H9 (cell line): ENCODE results near the gene SEBOX. TPM values are rescaled to one million over a fixed set of nuclear protein-coding genes. Genes with fewer than 3 reads are reported as not detected.
A peak's percentile ranks its signal among the peaks of the same experiment; 100 is the strongest.

ENCODE experiments used
- DNase-seq: peaks from one replicate; pipeline ENCODE4 v3.0.0-alpha.2; 2017
- H2AFZ ChIP-seq: one replicate; pipeline ENCODE4 v1.6.1; 2013; ENCODE audit warnings: mild to moderate bottlenecking, low read length, control low read depth, moderate library complexity
- H2AK5ac ChIP-seq: 2 replicates; pipeline ENCODE4 v1.6.1; 2013; ENCODE audit warnings: low read length, control low read depth, mixed read lengths; ENCODE audit not compliant: insufficient read length
- H2BK120ac ChIP-seq: one replicate; pipeline ENCODE4 v1.6.1; 2013; ENCODE audit warnings: low read depth, mild to moderate bottlenecking, low read length, control low read depth, inconsistent platforms; ENCODE audit not compliant: poor library complexity, severe bottlenecking
- H2BK12ac ChIP-seq: 2 replicates; pipeline ENCODE4 v1.6.1; 2013; ENCODE audit warnings: low read length, control low read depth, mixed read lengths, low read depth; ENCODE audit not compliant: insufficient read length
- H2BK15ac ChIP-seq: 2 replicates; pipeline ENCODE4 v1.6.1; 2013; ENCODE audit warnings: low read depth, low read length, control low read depth
- H2BK20ac ChIP-seq: one replicate; pipeline ENCODE4 v1.6.1; 2013; ENCODE audit warnings: low read depth, mild to moderate bottlenecking, low read length, control low read depth, inconsistent platforms; ENCODE audit not compliant: poor library complexity, severe bottlenecking
- H2BK5ac ChIP-seq: 2 replicates; pipeline ENCODE4 v1.6.1; 2013; ENCODE audit warnings: low read length, control low read depth, mixed read lengths; ENCODE audit not compliant: insufficient read length
- H3K14ac ChIP-seq: 2 replicates; pipeline ENCODE4 v1.6.1; 2013; ENCODE audit warnings: low read length, control low read depth; ENCODE audit not compliant: insufficient read depth
- H3K18ac ChIP-seq: 2 replicates; pipeline ENCODE4 v1.6.1; 2013; ENCODE audit warnings: low read depth, mild to moderate bottlenecking, mixed read lengths, low read length, control low read depth; ENCODE audit not compliant: insufficient read length
- H3K23ac ChIP-seq: 2 replicates; pipeline ENCODE4 v1.6.1; 2013; ENCODE audit warnings: low read length, control low read depth, mixed read lengths, low read depth; ENCODE audit not compliant: insufficient read length
- H3K23me2 ChIP-seq: 2 replicates; pipeline ENCODE4 v1.6.1; 2013; ENCODE audit warnings: low read depth, mild to moderate bottlenecking, mixed read lengths, low read length, control low read depth; ENCODE audit not compliant: insufficient read length, poor library complexity, severe bottlenecking
- H3K27ac ChIP-seq: 2 replicates; pipeline ENCODE4 v1.5.1; 2013; ENCODE audit warnings: low read length, control low read depth, mixed read lengths, low read depth; ENCODE audit not compliant: insufficient read length
- H3K27me3 ChIP-seq: 2 replicates; pipeline ENCODE4 v1.6.1; 2013; ENCODE audit warnings: low read length, control low read depth, inconsistent platforms; ENCODE audit not compliant: insufficient read depth
- H3K4ac ChIP-seq: 2 replicates; pipeline ENCODE4 v1.6.1; 2013; ENCODE audit warnings: low read depth, mild to moderate bottlenecking, control low read depth, inconsistent platforms, low read length, moderate library complexity
- H3K4me1 ChIP-seq: 2 replicates; pipeline ENCODE4 v1.6.1; 2013; ENCODE audit warnings: low read length, control low read depth, inconsistent platforms; ENCODE audit not compliant: insufficient read depth
- H3K4me2 ChIP-seq: 2 replicates; pipeline ENCODE4 v1.6.1; 2013; ENCODE audit warnings: low read length, control low read depth, mixed read lengths; ENCODE audit not compliant: insufficient read length, insufficient read depth
- H3K56ac ChIP-seq: 2 replicates; pipeline ENCODE4 v1.6.1; 2013; ENCODE audit warnings: low read depth, mild to moderate bottlenecking, mixed read lengths, low read length, control low read depth; ENCODE audit not compliant: insufficient read length
- H3K79me1 ChIP-seq: 2 replicates; pipeline ENCODE4 v1.6.1; 2013; ENCODE audit warnings: low read depth, mild to moderate bottlenecking, moderate library complexity, low read length, control low read depth, inconsistent platforms; ENCODE audit not compliant: insufficient read depth, poor library complexity, severe bottlenecking
- H3K79me2 ChIP-seq: 2 replicates; pipeline ENCODE4 v1.6.1; 2013; ENCODE audit warnings: low read length, control low read depth, inconsistent platforms; ENCODE audit not compliant: insufficient read depth
- H3K9ac ChIP-seq: 2 replicates; pipeline ENCODE4 v1.6.1; 2013; ENCODE audit warnings: low read length, control low read depth, mixed read lengths; ENCODE audit not compliant: insufficient read length; ENCODE audit errors: extremely low read depth
- H3K9me3 ChIP-seq: one replicate; pipeline ENCODE4 v1.6.1; 2013; ENCODE audit warnings: low read depth, low read length, inconsistent platforms; ENCODE audit not compliant: control insufficient read depth
- H3T11ph ChIP-seq: one replicate; pipeline ENCODE4 v1.6.1; 2013; ENCODE audit warnings: mild to moderate bottlenecking, low read length, control low read depth, inconsistent platforms
- H4K20me1 ChIP-seq: one replicate; pipeline ENCODE4 v1.6.1; 2013; ENCODE audit not compliant: control insufficient read depth, insufficient read length, insufficient read depth
- H4K5ac ChIP-seq: 2 replicates; pipeline ENCODE4 v1.6.1; 2013; ENCODE audit warnings: low read depth, mild to moderate bottlenecking, mixed read lengths, low read length, control low read depth; ENCODE audit not compliant: insufficient read length
- H4K8ac ChIP-seq: replicated peaks from 2 replicates; pipeline ENCODE4 v1.6.1; 2013; ENCODE audit warnings: low read length, control low read depth, mixed read lengths, low read depth; ENCODE audit not compliant: insufficient read length
- H4K91ac ChIP-seq: 2 replicates; pipeline ENCODE4 v1.6.1; 2013; ENCODE audit warnings: low read depth, mild to moderate bottlenecking, moderate library complexity, mixed read lengths, low read length, control low read depth; ENCODE audit not compliant: insufficient read length
- H3K27ac Mint-ChIP-seq, 3 experiments: 2 replicates in 2 of 3; 3 replicates in 1 of 3; pipeline ENCODE4 v1.8.0; 2020 to 2021; ENCODE audit warnings: mixed read lengths in 3 of 3, mild to moderate bottlenecking in 1 of 3, moderate library complexity in 1 of 3
- H3K27me3 Mint-ChIP-seq: 2 replicates; pipeline ENCODE4 v1.8.0; 2021; ENCODE audit warnings: low read depth, mild to moderate bottlenecking, moderate library complexity, mixed read lengths
- H3K36me3 Mint-ChIP-seq, 3 experiments: 2 replicates in 2 of 3; 3 replicates in 1 of 3; pipeline ENCODE4 v1.8.0; 2020 to 2021; ENCODE audit warnings: low read depth in 3 of 3, mixed read lengths in 3 of 3; ENCODE audit not compliant: insufficient read depth in 1 of 3
- H3K4me1 Mint-ChIP-seq, 2 experiments: 2 replicates each; pipeline ENCODE4 v1.8.0; 2020; ENCODE audit warnings: mixed read lengths in 2 of 2
- H3K4me3 Mint-ChIP-seq, 2 experiments: 2 replicates in 1 of 2; 3 replicates in 1 of 2; pipeline ENCODE4 v1.8.0; 2020 to 2021; ENCODE audit warnings: mild to moderate bottlenecking in 2 of 2, mixed read lengths in 2 of 2, moderate library complexity in 1 of 2
- H3K9me3 Mint-ChIP-seq, 2 experiments: 2 replicates in 1 of 2; 3 replicates in 1 of 2; pipeline ENCODE4 v1.8.0; 2020; ENCODE audit warnings: mild to moderate bottlenecking in 2 of 2, mixed read lengths in 2 of 2, moderate library complexity in 1 of 2
- CTCF ChIP-seq: fragments of 200-600 bp; sonication (generic); conservative IDR thresholded peaks from 3 replicates; pipeline ENCODE4 v1.8.0; 2021; ENCODE audit warnings: antibody characterized with exemption, mild to moderate bottlenecking
- WGBS: extraction: QIAGEN DNeasy Blood & Tissue Kit; methylation state at CpG from one replicate; pipeline ENCODE4 v1.1.7; 2013; ENCODE audit warnings: missing lambda C conversion rate, low lambda C conversion rate, mixed read lengths; ENCODE audit not compliant: insufficient read length; ENCODE audit errors: extremely low coverage; 5-methylcytosine and 5-hydroxymethylcytosine counted together
- total RNA-seq: library from RNA; stranded (reverse); gene quantifications from 2 replicates; pipeline ENCODE4 v1.2.1, GENCODE V29; 2021

The SEBOX gene
- total RNA-seq, 1 experiment from 2014 or later = not detected

- H4K20me1 ChIP-seq = peaks cover 3% of the 10 kb centered on the region
- no peak overlapping the region for H3K4me2 ChIP-seq
- H4K8ac ChIP-seq = no peak overlapping the region
- no peak overlapping the region for H3K14ac ChIP-seq
- no peaks in the 10 kb centered on the region for H3K9me3 ChIP-seq
- no peak overlapping the region for H3K27ac ChIP-seq
- H3K27me3 ChIP-seq = no peaks in the 10 kb centered on the region
- H2BK120ac ChIP-seq = no peak overlapping the region
- H3K9ac ChIP-seq = no peak overlapping the region
- Mint-ChIP-seq H3K4me1 (peaks cover 30 to 31% of the 10 kb centered on the region in 2 experiments), H3K4me3 (no peak overlapping the region), H3K9me3 (no peaks in the 10 kb centered on the region), H3K36me3 (peaks cover 38 to 68% (median 62%) of the 10 kb centered on the region in 3 experiments; a peak in 6 of 7 replicates), H3K27me3 (no peaks in the 10 kb centered on the region), H3K27ac (peak overlapping the region in 1 of 3 experiments; percentile 10; a peak in 2 of 7 replicates)
- H3T11ph ChIP-seq = no peak overlapping the region
- H3K4ac ChIP-seq = no peak overlapping the region
- no peak overlapping the region for H2BK15ac ChIP-seq
- no peak for TF ChIP-seq CTCF
- no peak overlapping the region for H4K5ac ChIP-seq
- no peak overlapping the region for H2AK5ac ChIP-seq
- H3K4me1 ChIP-seq = peaks cover 6% of the 10 kb centered on the region
- no CpG with 5 or more reads among the region's 3 CpGs for WGBS
- peaks cover 50% of the 10 kb centered on the region for H3K79me2 ChIP-seq
- no peak overlapping the region for H2BK12ac ChIP-seq
- no peak overlapping the region for H3K18ac ChIP-seq
- no peak overlapping the region for H3K56ac ChIP-seq
- peaks cover 9% of the 10 kb centered on the region for H3K79me1 ChIP-seq
- no peak overlapping the region for H4K91ac ChIP-seq
- H2BK5ac ChIP-seq = no peak overlapping the region
- no peak overlapping the region for H3K23ac ChIP-seq
- H2BK20ac ChIP-seq = no peak overlapping the region
- no peak for DNase-seq
- no peak overlapping the region for H2AFZ ChIP-seq
- H3K23me2 ChIP-seq = peaks cover 10% of the 10 kb centered on the region
Observed at GRCh38 chr17:28324781-28325180, 40.2 kb downstream of the SEBOX start.
